Endothelial cell of umbilical vein (primary cell): ENCODE results near the gene DNAJC12.

Experiments
- EZH2 ChIP-seq: IDR thresholded peaks from 2 replicates; pipeline ENCODE4 v1.6.1; 2012; ENCODE audit warnings: borderline replicate concordance, low read depth, mild to moderate bottlenecking, moderate library complexity, low read length, inconsistent platforms; ENCODE audit not compliant: severe bottlenecking
- GATA2 ChIP-seq: IDR thresholded peaks from 2 replicates; pipeline ENCODE4 v1.7.0; 2011; ENCODE audit warnings: low read depth, mild to moderate bottlenecking, moderate library complexity, mixed read lengths, low read length; ENCODE audit not compliant: insufficient read length, insufficient read depth
- MYC ChIP-seq: IDR thresholded peaks from one replicate; pipeline ENCODE4 v1.6.1; 2011; ENCODE audit warnings: mild to moderate bottlenecking, low read depth, low read length
- POLR2A ChIP-seq: IDR thresholded peaks from 2 replicates; pipeline ENCODE4 v1.6.1; 2012; ENCODE audit warnings: low read depth, mild to moderate bottlenecking, control low read depth, low read length
- POLR2AphosphoS5 ChIP-seq: IDR thresholded peaks from 2 replicates; pipeline ENCODE4 v1.6.1; 2012; ENCODE audit warnings: low read depth, mild to moderate bottlenecking, control low read depth, low read length, moderate library complexity; ENCODE audit not compliant: insufficient read depth
- TF ChIP-seq, protein P1 (sequence below), 2 donors: IDR thresholded peaks; 1 replicate in 1 of 2; 2 replicates in 1 of 2; pipeline ENCODE4 v1.5.1; 2011; ENCODE audit warnings: low read length in 2 of 2, mild to moderate bottlenecking in 2 of 2, moderate library complexity in 2 of 2, control low read depth in 1 of 2, inconsistent platforms in 1 of 2, low read depth in 1 of 2; ENCODE audit not compliant: insufficient read depth in 1 of 2; ENCODE audit errors: extremely low read depth in 1 of 2
- TF ChIP-seq, protein P2 (sequence below): IDR thresholded peaks from 2 replicates; pipeline ENCODE4 v1.6.1; 2011; ENCODE audit not compliant: insufficient read depth, insufficient read length

DNA sequence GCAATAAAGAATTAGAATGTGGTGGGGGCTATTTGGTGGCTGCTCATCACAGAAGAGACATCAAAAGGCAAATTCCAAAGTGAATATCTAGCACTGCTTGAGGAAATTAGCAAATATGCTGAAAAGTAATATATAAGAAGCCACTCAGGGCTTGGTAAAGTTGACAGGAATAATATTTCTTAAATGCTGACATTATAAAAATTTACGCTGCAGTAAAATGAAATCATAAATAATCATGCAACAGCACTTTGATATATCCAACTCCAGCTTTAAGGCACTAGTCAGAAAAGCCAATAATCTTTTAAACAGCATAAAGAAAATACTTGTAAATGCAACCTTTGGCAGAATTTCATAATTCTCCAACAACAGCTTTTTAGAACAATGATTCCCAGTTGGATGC is 36.9 kb downstream of the DNAJC12 start:
- TF ChIP-seq POLR2AphosphoS5 (no peak), POLR2A (no peak), GATA2 (no peak), EZH2 (no peak), MYC (no peak)
- TF ChIP-seq, protein P1, sequence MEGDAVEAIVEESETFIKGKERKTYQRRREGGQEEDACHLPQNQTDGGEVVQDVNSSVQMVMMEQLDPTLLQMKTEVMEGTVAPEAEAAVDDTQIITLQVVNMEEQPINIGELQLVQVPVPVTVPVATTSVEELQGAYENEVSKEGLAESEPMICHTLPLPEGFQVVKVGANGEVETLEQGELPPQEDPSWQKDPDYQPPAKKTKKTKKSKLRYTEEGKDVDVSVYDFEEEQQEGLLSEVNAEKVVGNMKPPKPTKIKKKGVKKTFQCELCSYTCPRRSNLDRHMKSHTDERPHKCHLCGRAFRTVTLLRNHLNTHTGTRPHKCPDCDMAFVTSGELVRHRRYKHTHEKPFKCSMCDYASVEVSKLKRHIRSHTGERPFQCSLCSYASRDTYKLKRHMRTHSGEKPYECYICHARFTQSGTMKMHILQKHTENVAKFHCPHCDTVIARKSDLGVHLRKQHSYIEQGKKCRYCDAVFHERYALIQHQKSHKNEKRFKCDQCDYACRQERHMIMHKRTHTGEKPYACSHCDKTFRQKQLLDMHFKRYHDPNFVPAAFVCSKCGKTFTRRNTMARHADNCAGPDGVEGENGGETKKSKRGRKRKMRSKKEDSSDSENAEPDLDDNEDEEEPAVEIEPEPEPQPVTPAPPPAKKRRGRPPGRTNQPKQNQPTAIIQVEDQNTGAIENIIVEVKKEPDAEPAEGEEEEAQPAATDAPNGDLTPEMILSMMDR (IDR thresholded peaks at IDR 0.05; ENCODE audit: extremely low read depth in 1 of 2, insufficient read depth in 1 of 2, low read depth in 1 of 2, low read length in 2 of 2) = no peak
- TF ChIP-seq, protein P2, sequence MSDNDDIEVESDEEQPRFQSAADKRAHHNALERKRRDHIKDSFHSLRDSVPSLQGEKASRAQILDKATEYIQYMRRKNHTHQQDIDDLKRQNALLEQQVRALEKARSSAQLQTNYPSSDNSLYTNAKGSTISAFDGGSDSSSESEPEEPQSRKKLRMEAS = no peak
